Gastrocnemius medialis (tissue), 4 donors: ENCODE data around the gene OR4B1. TPM values are rescaled to one million over a fixed set of nuclear protein-coding genes. Genes with fewer than 3 reads are reported as not detected.
"Not testable (repeated sequence)": the region's sequence is repeated elsewhere in the genome, so short reads cannot be mapped to it uniquely, and the experiment has no call there.

Experiments used
- ATAC-seq, 2 donors: fragments of 150-250 bp; one replicate each; pipeline ENCODE4 v1.9.1; 2016
- DNase-seq, 2 donors: peaks; one replicate each; pipeline ENCODE4 v3.0.0-alpha.2; 2019
- H3K27ac ChIP-seq, 4 donors: fragments of 200-600 bp; sonication (generic); 1 replicate in 1 of 4; 2 replicates in 3 of 4; pipeline ENCODE4 v1.5.1; 2016 to 2018; ENCODE audit warnings: mild to moderate bottlenecking in 2 of 4, moderate library complexity in 1 of 4
- H3K27me3 ChIP-seq, 3 donors: fragments of 200-600 bp; sonication (generic) in 2 of 3; 1 replicate in 1 of 3; 2 replicates in 2 of 3; pipeline versions ENCODE4 v1.5.1 to v1.6.0; 2016 to 2019; ENCODE audit warnings: mild to moderate bottlenecking in 1 of 3, moderate library complexity in 1 of 3
- H3K36me3 ChIP-seq, 2 donors: fragments of 200-600 bp; sonication (generic) in 1 of 2; one replicate each; pipeline ENCODE4 v1.5.1; 2017 to 2018
- H3K4me1 ChIP-seq, 2 donors: fragments of 200-600 bp; sonication (generic) in 1 of 2; one replicate each; pipeline ENCODE4 v1.5.1; 2016 to 2017; ENCODE audit warnings: mild to moderate bottlenecking in 2 of 2
- H3K4me3 ChIP-seq, 4 donors: fragments of 200-600 bp; sonication (generic) in 3 of 4; 1 replicate in 1 of 4; 2 replicates in 3 of 4; pipeline ENCODE4 v1.5.1; 2016 to 2019; ENCODE audit warnings: mild to moderate bottlenecking in 2 of 4
- H3K9me3 ChIP-seq, 3 donors: fragments of 200-600 bp; sonication (generic) in 2 of 3; 1 replicate in 1 of 3; 2 replicates in 2 of 3; pipeline ENCODE4 v1.5.1; 2016 to 2019
- CTCF ChIP-seq, 5 experiments: fragments of 450-650 bp in 3 of 5; fragments of 200-600 bp in 2 of 5; sonication (generic) in 2 of 5; IDR thresholded peaks in 4 of 5; conservative IDR thresholded peaks in 1 of 5; 1 replicate in 4 of 5; 2 replicates in 1 of 5; pipeline ENCODE4 v1.5.1; 2016 to 2019; ENCODE audit warnings: antibody characterized with exemption in 5 of 5, mild to moderate bottlenecking in 3 of 5, moderate library complexity in 3 of 5
- POLR2A ChIP-seq, 2 donors: fragments of 450-650 bp; IDR thresholded peaks; one replicate each; pipeline ENCODE4 v1.6.1; 2017; ENCODE audit warnings: antibody characterized with exemption in 2 of 2, mild to moderate bottlenecking in 2 of 2, moderate library complexity in 2 of 2
- in situ Hi-C, 4 donors: fragments of 200-750 bp; cut with MboI; loops; one replicate each; pipeline versions ENCODE4 v1.15.0 to v1.8.0; 2017; ENCODE audit warnings: low sequenced_read_pairs in 4 of 4
- intact Hi-C: fragments of 100-400 bp; cut with DNase I; formaldehyde crosslinking; loops from one replicate; pipeline ENCODE4 v1.15.1; 2023; ENCODE audit warnings: low total_unique reads
- total RNA-seq, 4 donors: library from RNA; depleted of rRNA; stranded (reverse); fragments of >200 nt; gene quantifications; one replicate each; pipeline versions ENCODE4 v1.1.0 to v1.2.3, GENCODE V29; 2016

The OR4B1 gene
- total RNA-seq, 4 donors from 2014 or later = not detected

- no peaks in the 10 kb centered on the region for H3K36me3 ChIP-seq
- H3K27me3 ChIP-seq = no peaks in the 10 kb centered on the region
- no peak overlapping the region for H3K4me3 ChIP-seq
- TF ChIP-seq CTCF (IDR thresholded peaks at IDR 0.05 in 4 of 5, conservative IDR thresholded peaks at IDR 0.05 in 1 of 5) (no peak), POLR2A (IDR thresholded peaks at IDR 0.05) (no peak)
- intact Hi-C loops (loop anchor here (2.0 kb wide), 1 partner anchor 35 kb away; the partner anchor contains the start of gene OR4X2), in situ Hi-C loops (no loop called here)
- no peaks in the 10 kb centered on the region for H3K4me1 ChIP-seq
- H3K27ac ChIP-seq = no peak overlapping the region
- DNase-seq = no peak
- ATAC-seq = no peak
- no peaks in the 10 kb centered on the region for H3K9me3 ChIP-seq
Observed at GRCh38 chr11:48210052-48210451, 6.6 kb upstream of the OR4B1 start.

- in situ Hi-C loops (no loop called here), intact Hi-C loops (no loop called here)
- Histone ChIP-seq H3K27ac (no peak overlapping the region), H3K36me3 (no peaks in the 10 kb centered on the region), H3K4me3 (no peak overlapping the region), H3K4me1 (no peaks in the 10 kb centered on the region), H3K27me3 (no peaks in the 10 kb centered on the region), H3K9me3 (no peaks in the 10 kb centered on the region)
- DNase-seq = no peak
- no peak for ATAC-seq
- TF ChIP-seq POLR2A (IDR thresholded peaks at IDR 0.05) (no peak), CTCF (IDR thresholded peaks at IDR 0.05 in 4 of 5, conservative IDR thresholded peaks at IDR 0.05 in 1 of 5) (no peak)
Observed at GRCh38 chr11:48228761-48229160, 12.2 kb downstream of the OR4B1 start.

GRCh38 chr11:48230057-48230456 is 13.4 kb downstream of the OR4B1 start:
- in situ Hi-C loops, H3K27ac ChIP-seq, H3K4me1 ChIP-seq, H3K4me3 ChIP-seq, ATAC-seq, H3K9me3 ChIP-seq, H3K27me3 ChIP-seq, intact Hi-C loops, DNase-seq, H3K36me3 ChIP-seq: not testable (repeated sequence)

- in situ Hi-C loops = no loop called here
- Histone ChIP-seq H3K4me1 (no peaks in the 10 kb centered on the region), H3K4me3 (no peak overlapping the region), H3K36me3 (no peaks in the 10 kb centered on the region), H3K9me3 (no peaks in the 10 kb centered on the region), H3K27ac (no peak overlapping the region), H3K27me3 (no peaks in the 10 kb centered on the region)
- TF ChIP-seq POLR2A (IDR thresholded peaks at IDR 0.05) (no peak), CTCF (IDR thresholded peaks at IDR 0.05 in 4 of 5, conservative IDR thresholded peaks at IDR 0.05 in 1 of 5) (no peak)
- ATAC-seq = no peak
- intact Hi-C loops = no loop called here
- DNase-seq = no peak
Observed at GRCh38 chr11:48237727-48238126, 21.1 kb downstream of the OR4B1 start.

- no peak for TF ChIP-seq POLR2A (IDR thresholded peaks at IDR 0.05)
- no peak for TF ChIP-seq CTCF (IDR thresholded peaks at IDR 0.05 in 4 of 5, conservative IDR thresholded peaks at IDR 0.05 in 1 of 5)
- in situ Hi-C loops = no loop called here
- ATAC-seq (no peak), DNase-seq (no peak)
- Histone ChIP-seq H3K27me3 (no peaks in the 10 kb centered on the region), H3K36me3 (no peaks in the 10 kb centered on the region), H3K4me1 (no peaks in the 10 kb centered on the region), H3K4me3 (no peak overlapping the region), H3K27ac (no peak overlapping the region), H3K9me3 (peaks cover 0 to 5% (median 0%) of the 10 kb centered on the region in 3 donors)
- intact Hi-C loops = no loop called here
Observed at GRCh38 chr11:48242501-48242900, 25.9 kb downstream of the OR4B1 start.
